Stimulated activated naive CD4-positive, alpha-beta T cell treated with Interleukin-2 at 50 U/mL for 16 hours (primary cell): ENCODE data around the gene APLN.

ENCODE experiments used
- DNase-seq: peaks from one replicate; lab custom pipeline; 2025; lab: John Stamatoyannopoulos, UW

The APLN gene

DNA sequence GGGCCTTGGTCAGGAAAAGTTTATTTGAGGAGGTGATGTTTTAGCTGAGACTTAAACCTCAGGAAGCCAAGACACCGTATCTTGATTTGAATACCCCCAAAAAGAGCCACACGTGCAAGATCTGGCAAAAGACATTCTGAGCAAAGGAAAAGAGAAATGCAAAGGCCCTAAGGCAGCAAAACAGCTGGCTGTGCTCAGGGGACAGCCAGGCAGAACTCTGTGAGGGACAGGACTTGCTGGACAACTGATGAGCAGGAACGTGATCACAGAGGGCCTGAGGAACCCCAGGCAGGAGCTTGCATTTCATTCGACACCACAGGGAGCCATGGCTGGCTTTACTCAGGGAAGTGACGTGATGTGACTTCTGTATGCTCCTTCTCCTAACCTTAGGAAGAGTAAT lies 58.7 kb downstream of the APLN start:
- DNase-seq: no peak
